NCI-H128 (cell line): ENCODE results near the gene SLX9.

Experiments used
- DNase-seq: peaks from one replicate; lab custom pipeline; 2025; ENCODE audit not compliant: unreplicated experiment; lab: John Stamatoyannopoulos, UW

SLX9 gene

GRCh38 chr21:44987886-44988606 is 48.2 kb downstream of the SLX9 start:
- DNase-seq, result no peak

GRCh38 chr21:44988607-44989536 is 49.0 kb downstream of the SLX9 start:
- no peak for DNase-seq

- DNase-seq, result no peak
These were observed 49.7 kb downstream of the SLX9 start for GRCh38 chr21:44989537-44989886.

GRCh38 chr21:44989943-44990780 is 50.3 kb downstream of the SLX9 start:
- DNase-seq, result no peak

GRCh38 chr21:44990921-44991320 is 51.1 kb downstream of the SLX9 start:
- no peak for DNase-seq

- DNase-seq, result no peak
These were observed 52.0 kb downstream of the SLX9 start for GRCh38 chr21:44991538-44992483.

- DNase-seq, result no peak
These were observed 52.8 kb downstream of the SLX9 start for GRCh38 chr21:44992608-44993031.

GRCh38 chr21:44993321-44994046 is 53.7 kb downstream of the SLX9 start:
- DNase-seq, result no peak

GRCh38 chr21:44994047-44994694 is 54.3 kb downstream of the SLX9 start:
- DNase-seq, result no peak

GRCh38 chr21:44994695-44995342 is 55.0 kb downstream of the SLX9 start:
- DNase-seq, result no peak

- no peak for DNase-seq
These were observed 55.6 kb downstream of the SLX9 start for GRCh38 chr21:44995343-44995941.

GRCh38 chr21:44996096-44996495 is 56.3 kb downstream of the SLX9 start:
- no peak for DNase-seq

GRCh38 chr21:44996501-44996921 is 56.7 kb downstream of the SLX9 start:
- no peak for DNase-seq

- DNase-seq, result no peak
These were observed 57.4 kb downstream of the SLX9 start for GRCh38 chr21:44996983-44997936.

GRCh38 chr21:44998086-44998620 is 58.3 kb downstream of the SLX9 start:
- DNase-seq, result no peak

- no peak for DNase-seq
These were observed 59.0 kb downstream of the SLX9 start for GRCh38 chr21:44998621-44999427.
